IMR-90 (cell line): ENCODE measurements around the gene AOPEP. TPM values are rescaled to one million over a fixed set of nuclear protein-coding genes. Genes with fewer than 3 reads are reported as not detected.

Source experiments
- ATAC-seq: fragments of 200-7000 bp; cut with Tn5 transposase; 2 replicates; pipeline ENCODE4 v1.9.1; 2020; ENCODE audit warnings: low read depth, mild to moderate bottlenecking, moderate library complexity
- BruUV-seq: library from RNA; stranded (reverse); fragments of 400-500 nt; replicated peaks from 2 replicates; lab custom pipeline; 2021; lab: Mats Ljungman, UMichigan
- CTCF ChIA-PET: fragments of 300-600 bp; formaldehyde crosslinking; extraction: SDS; loops from one replicate; lab custom pipeline; 2021; ENCODE audit warnings: antibody characterized with exemption; lab: Yijun Ruan, JAX
- POLR2A ChIA-PET: fragments of 300-600 bp; sonication (Branson Sonifier 250); formaldehyde crosslinking; loops from one replicate; lab custom pipeline; 2022; ENCODE audit warnings: antibody characterized with exemption; ENCODE audit not compliant: unreplicated experiment; lab: Charles Lee
- DNase-seq: peaks from one replicate; pipeline ENCODE4 v3.0.0; 2013
- H2AFZ ChIP-seq: replicated peaks from 2 replicates; pipeline ENCODE3; 2013; ENCODE audit warnings: low read length, mild to moderate bottlenecking; ENCODE audit not compliant: poor library complexity
- H2AK5ac ChIP-seq: 2 replicates; pipeline ENCODE4 v1.6.1; 2013; ENCODE audit warnings: low read depth, low read length, inconsistent platforms
- H2AK9ac ChIP-seq: replicated peaks from 2 replicates; pipeline ENCODE3; 2013; ENCODE audit warnings: mild to moderate bottlenecking, low read depth, low read length, moderate library complexity; ENCODE audit not compliant: poor library complexity
- H2BK120ac ChIP-seq: 2 replicates; pipeline ENCODE4 v1.6.1; 2013; ENCODE audit warnings: low read depth, low read length, inconsistent platforms
- H2BK15ac ChIP-seq: 3 replicates; pipeline ENCODE4 v1.6.1; 2013; ENCODE audit warnings: low read depth, low read length, inconsistent platforms
- H2BK20ac ChIP-seq: 2 replicates; pipeline ENCODE4 v1.6.1; 2013; ENCODE audit warnings: low read depth, mild to moderate bottlenecking, inconsistent platforms, low read length, moderate library complexity
- H2BK5ac ChIP-seq: 2 replicates; pipeline ENCODE4 v1.6.1; 2013; ENCODE audit warnings: mild to moderate bottlenecking, low read depth, low read length, inconsistent platforms; ENCODE audit not compliant: poor library complexity, severe bottlenecking
- H3K14ac ChIP-seq: replicated peaks from 2 replicates; pipeline ENCODE4 v1.6.1; 2013; ENCODE audit warnings: low read depth, low read length, inconsistent platforms
- H3K18ac ChIP-seq: 2 replicates; pipeline ENCODE4 v1.6.1; 2013; ENCODE audit warnings: low read depth, low read length, control low read depth
- H3K23ac ChIP-seq: 2 replicates; pipeline ENCODE4 v1.6.1; 2013; ENCODE audit warnings: low read depth, low read length, inconsistent platforms
- H3K27ac ChIP-seq: 2 replicates; pipeline ENCODE4 v1.5.1; 2013; ENCODE audit warnings: mild to moderate bottlenecking, control low read depth, low read length; ENCODE audit not compliant: insufficient read depth
- H3K27me3 ChIP-seq: 2 replicates; pipeline ENCODE4 v1.6.1; 2013; ENCODE audit warnings: low read length; ENCODE audit not compliant: control insufficient read depth, insufficient read depth
- H3K36me3 ChIP-seq: 2 replicates; pipeline ENCODE4 v1.6.1; 2013; ENCODE audit warnings: low read length, mixed read lengths; ENCODE audit not compliant: control insufficient read depth, insufficient read depth
- H3K4ac ChIP-seq: 2 replicates; pipeline ENCODE4 v1.6.1; 2013; ENCODE audit warnings: low read depth, low read length, inconsistent platforms
- H3K4me1 ChIP-seq: 2 replicates; pipeline ENCODE4 v1.6.1; 2013; ENCODE audit warnings: low read length, mixed read lengths; ENCODE audit not compliant: control insufficient read depth, insufficient read depth
- H3K4me2 ChIP-seq: 2 replicates; pipeline ENCODE4 v1.6.1; 2013; ENCODE audit warnings: low read depth, mild to moderate bottlenecking, control low read depth, low read length, moderate library complexity
- H3K4me3 ChIP-seq: 2 replicates; pipeline ENCODE4 v1.5.1; 2013; ENCODE audit warnings: low read depth, mild to moderate bottlenecking, control low read depth, low read length, moderate library complexity; ENCODE audit not compliant: insufficient read depth
- H3K56ac ChIP-seq: 2 replicates; pipeline ENCODE4 v1.6.1; 2013; ENCODE audit warnings: low read length, inconsistent platforms; ENCODE audit not compliant: insufficient read depth; ENCODE audit errors: extremely low read depth
- H3K79me1 ChIP-seq, 2 experiments: 2 replicates each; pipeline ENCODE4 v1.6.1; 2013; ENCODE audit warnings: low read length in 2 of 2, inconsistent platforms in 1 of 2, low read depth in 1 of 2
- H3K9ac ChIP-seq: 2 replicates; pipeline ENCODE4 v1.6.1; 2013; ENCODE audit warnings: low read depth, low read length, control low read depth
- H3K9me1 ChIP-seq: 2 replicates; pipeline ENCODE4 v1.6.1; 2013; ENCODE audit warnings: low read length, inconsistent platforms; ENCODE audit not compliant: insufficient read depth
- H3K9me3 ChIP-seq: 2 replicates; pipeline ENCODE4 v1.6.1; 2013; ENCODE audit warnings: low read length; ENCODE audit not compliant: control insufficient read depth, insufficient read depth
- H4K20me1 ChIP-seq: 2 replicates; pipeline ENCODE4 v1.6.1; 2013; ENCODE audit warnings: low read length, inconsistent platforms; ENCODE audit not compliant: insufficient read depth
- H4K5ac ChIP-seq: 2 replicates; pipeline ENCODE4 v1.6.1; 2013; ENCODE audit warnings: mild to moderate bottlenecking, low read depth, low read length, control low read depth
- H4K8ac ChIP-seq, 2 experiments: 2 replicates each; pipeline ENCODE4 v1.6.1; 2013; ENCODE audit warnings: low read depth in 2 of 2, low read length in 2 of 2, control low read depth in 1 of 2, inconsistent platforms in 1 of 2
- H4K91ac ChIP-seq: 2 replicates; pipeline ENCODE4 v1.6.1; 2013; ENCODE audit warnings: low read depth, low read length, inconsistent platforms; ENCODE audit not compliant: insufficient read depth
- NFE2L2 ChIP-seq: fragments of 150-350 bp; IDR thresholded peaks from 2 replicates; pipeline ENCODE4 v1.6.1; 2016; ENCODE audit warnings: low read depth, mild to moderate bottlenecking, low read length
- RFX5 ChIP-seq: IDR thresholded peaks from 2 replicates; pipeline ENCODE4 v1.8.0; 2012; ENCODE audit warnings: low read depth, mild to moderate bottlenecking, low read length, moderate library complexity
- WGBS, 2 experiments: methylation state at CpG; one replicate each; pipeline versions ENCODE4 v1.1.5 to v1.1.7; 2013; ENCODE audit warnings: missing lambda C conversion rate in 2 of 2; ENCODE audit not compliant: insufficient read length in 1 of 2; ENCODE audit errors: extremely low coverage in 2 of 2; 5-methylcytosine and 5-hydroxymethylcytosine counted together
- dilution Hi-C: fragments of 300-500 bp; cut with HindIII; formaldehyde crosslinking; loops from one replicate; pipeline ENCODE4 v1.14.3; 2018; ENCODE audit warnings: low sequenced_read_pairs; ENCODE audit not compliant: unreplicated experiment
- in situ Hi-C: fragments of 300-500 bp; cut with MboI; formaldehyde crosslinking; loops from 3 replicates; pipeline ENCODE4 v1.14.3; 2019; ENCODE audit warnings: low sequenced_read_pairs, inconsistent platforms, mixed read lengths
- intact Hi-C: fragments of 100-400 bp; cut with micrococcal nuclease; formaldehyde crosslinking; loops from 2 replicates; pipeline ENCODE4 v1.10.0; 2022
- polyA plus RNA-seq, 3 experiments: library from polyadenylated mRNA; depleted of rRNA; stranded (reverse); fragments of >200 nt; gene quantifications; 2 replicates each; pipeline ENCODE4 v1.2.3, GENCODE V29; 2012; ENCODE audit warnings: low replicate concordance in 1 of 3
- total RNA-seq: library from RNA; depleted of rRNA; stranded (reverse); fragments of >200 nt; gene quantifications from 2 replicates; pipeline ENCODE4 v1.2.3, GENCODE V29; 2012

The AOPEP gene
- total and polyA plus RNA-seq, 2 of the 4 experiments (the other 2 are of a cell fraction): 34.9 to 38.7 TPM

GRCh38 chr9:95080961-95081647, 354.6 kb downstream of the AOPEP start:
- H4K91ac ChIP-seq: no peak overlapping the region
- H3K9me3 ChIP-seq: no peaks in the 10 kb centered on the region
- POLR2A ChIA-PET: no interaction called here
- peaks cover 39 to 91% of the 10 kb centered on the region in 2 experiments for H3K79me1 ChIP-seq
- H3K4ac ChIP-seq: no peak overlapping the region
- peaks cover 18% of the 10 kb centered on the region for H3K4me1 ChIP-seq
- no peak overlapping the region for H2BK20ac ChIP-seq
- H2BK120ac ChIP-seq: no peak overlapping the region
- no peak overlapping the region for H4K8ac ChIP-seq
- H3K4me2 ChIP-seq: no peak overlapping the region
- no peak overlapping the region for H2BK15ac ChIP-seq
- intact Hi-C loops (no loop called here), in situ Hi-C loops (no loop called here), dilution Hi-C loops (no loop called here)
- no peak for TF ChIP-seq NFE2L2
- TF ChIP-seq RFX5: no peak
- no peak overlapping the region for H4K5ac ChIP-seq
- H3K36me3 ChIP-seq: peaks cover 66% of the 10 kb centered on the region
- no peak overlapping the region for H2BK5ac ChIP-seq
- no TSS peak for BruUV-seq
- peaks cover 22% of the 10 kb centered on the region for H3K9me1 ChIP-seq
- CTCF ChIA-PET: no interaction called here
- peaks cover 87% of the 10 kb centered on the region for H4K20me1 ChIP-seq
- no peak overlapping the region for H3K27ac ChIP-seq
- no peak overlapping the region for H3K18ac ChIP-seq
- DNase-seq (no peak), ATAC-seq (no peak)
- no peak overlapping the region for H3K4me3 ChIP-seq
- no peak overlapping the region for H3K23ac ChIP-seq
- no peak overlapping the region for H3K56ac ChIP-seq
- H2AFZ ChIP-seq: no peak overlapping the region
- H3K14ac ChIP-seq: no peak overlapping the region
- H3K9ac ChIP-seq: no peak overlapping the region
- 0 out of 2 replicates have a peak overlapping the region, but pooled peaks have one; percentile 21 for H2AK5ac ChIP-seq
- H3K27me3 ChIP-seq: no peaks in the 10 kb centered on the region
- 90% methylated on average over 6 of the region's 20 CpGs; no CpG with 5 or more reads in 1 of the 2 experiments for WGBS, 2 experiments
- H2AK9ac ChIP-seq: no peak overlapping the region
